Measurements from ENCODE around the gene NEK5.

Gene NEK5

DNA sequence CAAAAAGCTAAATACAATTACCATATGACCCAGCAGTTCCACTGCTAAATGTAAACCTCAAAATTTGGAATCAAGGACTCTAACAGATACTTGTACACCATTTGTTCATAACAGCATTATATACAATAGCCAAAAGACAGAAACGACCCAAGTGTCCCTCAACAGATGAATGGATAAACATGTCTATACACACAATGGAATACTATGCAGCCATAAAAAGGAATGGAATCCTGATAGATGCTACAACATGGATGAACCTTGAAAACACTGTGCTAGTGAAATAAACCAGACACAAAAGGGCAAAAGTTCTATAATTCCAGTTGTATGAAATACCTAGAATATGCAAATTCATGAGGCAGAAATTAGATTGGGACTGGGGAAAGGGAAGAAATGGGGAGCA, 18.4 kb upstream of the NEK5 start:
- Histone ChIP-seq H3K9ac (ENCODE audit: low read length in 5 of 5) (no peak overlapping the region), H3K4me3 (ENCODE audit: low read depth in 1 of 5, low read length in 5 of 5) (no peak overlapping the region), H3K27ac (ENCODE audit: low read depth, low read length) (no peak overlapping the region), H3K4me1 (ENCODE audit: control insufficient read depth in 5 of 5, insufficient read depth in 5 of 5, low read length in 5 of 5) (no peaks in the 10 kb centered on the region), H3K27me3 (ENCODE audit: control insufficient read depth in 5 of 5, insufficient read depth in 4 of 5, low read length in 5 of 5) (no peaks in the 10 kb centered on the region), H3K36me3 (ENCODE audit: control insufficient read depth in 5 of 5, insufficient read depth in 5 of 5, low read length in 5 of 5) (peaks cover 29 to 58% (median 46%) of the 10 kb centered on the region in 5 donors), H3K9me3 (ENCODE audit: control insufficient read depth in 5 of 5, low read length in 5 of 5) (no peaks in the 10 kb centered on the region)

DNA sequence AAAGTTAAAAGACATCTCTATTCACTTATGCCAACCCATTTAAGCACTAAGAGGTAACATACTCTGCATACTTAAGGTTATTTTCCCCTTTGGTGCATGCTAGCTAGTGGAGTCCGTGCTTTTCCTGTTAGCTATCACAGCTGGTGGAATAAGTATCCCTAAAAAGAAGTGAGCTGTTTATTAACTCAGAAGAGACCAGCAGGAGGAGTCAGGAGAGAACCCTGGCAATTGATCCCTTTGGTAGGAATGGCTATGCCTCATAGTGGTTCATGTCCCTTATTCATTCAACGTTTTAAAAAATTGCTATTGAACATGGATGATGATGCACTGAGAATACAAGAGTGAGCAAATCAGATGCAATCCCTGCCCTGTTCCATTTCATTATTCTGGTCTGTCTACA, 12.4 kb upstream of the NEK5 start:
- peaks cover 4 to 60% (median 25%) of the 10 kb centered on the region in 5 donors for H3K36me3 ChIP-seq (ENCODE audit: control insufficient read depth in 5 of 5, insufficient read depth in 5 of 5, low read length in 5 of 5)

DNA sequence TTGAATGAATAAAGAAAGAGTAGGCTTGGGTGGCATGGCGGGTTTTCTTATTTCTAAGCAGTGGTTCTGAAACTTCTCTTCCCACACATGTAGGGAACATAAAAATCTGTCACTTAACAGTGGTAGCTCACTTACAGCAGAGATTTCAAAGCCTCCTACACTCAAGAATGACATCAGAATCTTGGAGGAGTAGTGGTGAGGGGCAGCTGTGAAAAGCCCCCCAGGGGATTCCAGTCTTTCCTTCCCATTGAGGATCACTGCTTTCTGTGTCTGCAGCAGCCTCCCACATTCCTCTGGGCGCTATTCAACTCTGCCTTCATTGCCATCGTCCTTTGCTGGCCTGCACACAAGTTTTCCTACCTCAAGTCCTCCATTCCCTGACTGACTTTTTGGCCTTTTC, 8.6 kb upstream of the NEK5 start:
- no peak overlapping the region for H3K9ac ChIP-seq (ENCODE audit: low read length in 5 of 5)
- no peaks in the 10 kb centered on the region for H3K9me3 ChIP-seq (ENCODE audit: control insufficient read depth in 5 of 5, low read length in 5 of 5)
- H3K27ac ChIP-seq (ENCODE audit: low read depth, low read length) = no peak overlapping the region
- H3K4me1 ChIP-seq (ENCODE audit: control insufficient read depth in 5 of 5, insufficient read depth in 5 of 5, low read length in 5 of 5) = no peaks in the 10 kb centered on the region
- H3K4me3 ChIP-seq (ENCODE audit: low read depth in 1 of 5, low read length in 5 of 5) = no peak overlapping the region
- H3K27me3 ChIP-seq (ENCODE audit: control insufficient read depth in 5 of 5, insufficient read depth in 4 of 5, low read length in 5 of 5) = no peaks in the 10 kb centered on the region
- peaks cover 16 to 74% (median 36%) of the 10 kb centered on the region in 5 donors for H3K36me3 ChIP-seq (ENCODE audit: control insufficient read depth in 5 of 5, insufficient read depth in 5 of 5, low read length in 5 of 5)

More for the DNA sequence above, 12.4 kb upstream of the NEK5 start:
- H3K9me3 ChIP-seq (ENCODE audit: control insufficient read depth in 5 of 5, low read length in 5 of 5) = no peaks in the 10 kb centered on the region
- H3K27me3 ChIP-seq (ENCODE audit: control insufficient read depth in 5 of 5, insufficient read depth in 4 of 5, low read length in 5 of 5) = no peaks in the 10 kb centered on the region
- H3K4me3 ChIP-seq (ENCODE audit: low read depth in 1 of 5, low read length in 5 of 5) = no peak overlapping the region
- no peak overlapping the region for H3K27ac ChIP-seq (ENCODE audit: low read depth, low read length)
- no peaks in the 10 kb centered on the region for H3K4me1 ChIP-seq (ENCODE audit: control insufficient read depth in 5 of 5, insufficient read depth in 5 of 5, low read length in 5 of 5)
- no peak overlapping the region for H3K9ac ChIP-seq (ENCODE audit: low read length in 5 of 5)

DNA sequence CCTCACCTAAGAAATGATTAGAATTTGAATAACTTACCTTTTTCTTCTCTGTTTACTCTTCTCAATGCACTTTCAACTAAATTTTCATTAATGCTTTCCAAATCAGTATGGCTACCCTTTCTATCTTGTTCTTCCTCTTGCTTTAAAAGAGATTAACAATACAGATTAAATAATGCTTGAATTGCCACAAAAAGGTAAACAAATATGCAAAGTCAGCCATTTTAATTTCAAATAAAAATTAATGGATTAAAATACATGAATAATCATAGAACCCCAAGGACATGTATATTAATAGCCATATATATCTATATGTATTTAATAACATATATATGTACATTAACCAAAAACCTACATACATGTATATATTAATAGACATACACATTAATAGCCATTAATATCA, 7.9 kb upstream of the NEK5 start:
- Histone ChIP-seq H3K9me3 (ENCODE audit: control insufficient read depth in 5 of 5, low read length in 5 of 5) (no peaks in the 10 kb centered on the region), H3K4me1 (ENCODE audit: control insufficient read depth in 5 of 5, insufficient read depth in 5 of 5, low read length in 5 of 5) (no peaks in the 10 kb centered on the region), H3K27ac (ENCODE audit: low read depth, low read length) (no peak overlapping the region), H3K36me3 (ENCODE audit: control insufficient read depth in 5 of 5, insufficient read depth in 5 of 5, low read length in 5 of 5) (peaks cover 19 to 80% (median 43%) of the 10 kb centered on the region in 5 donors), H3K27me3 (ENCODE audit: control insufficient read depth in 5 of 5, insufficient read depth in 4 of 5, low read length in 5 of 5) (no peaks in the 10 kb centered on the region), H3K9ac (ENCODE audit: low read length in 5 of 5) (no peak overlapping the region), H3K4me3 (ENCODE audit: low read depth in 1 of 5, low read length in 5 of 5) (no peak overlapping the region)

DNA sequence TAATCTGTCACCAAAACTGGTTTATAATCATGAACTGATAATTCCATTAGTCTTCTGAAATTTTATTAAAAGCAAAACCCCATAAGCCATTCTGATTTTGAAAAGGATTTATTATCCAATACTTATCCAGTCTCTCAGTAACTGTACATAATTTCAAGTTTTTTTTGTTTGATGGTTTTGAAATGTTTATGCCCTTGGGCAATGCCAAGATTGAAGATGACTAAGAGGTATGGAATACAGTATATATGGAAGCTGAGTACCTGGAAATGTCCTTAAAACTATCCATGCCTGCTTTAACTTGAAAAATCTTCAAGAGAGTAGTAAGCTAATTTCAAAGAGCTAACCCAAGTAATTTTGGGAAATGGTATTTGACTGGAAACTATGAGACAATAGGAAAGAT, 1.8 kb upstream of the NEK5 start:
- Histone ChIP-seq H3K36me3 (ENCODE audit: control insufficient read depth in 5 of 5, insufficient read depth in 5 of 5, low read length in 5 of 5) (peaks cover 17 to 46% (median 34%) of the 10 kb centered on the region in 5 donors), H3K27me3 (ENCODE audit: control insufficient read depth in 5 of 5, insufficient read depth in 4 of 5, low read length in 5 of 5) (no peaks in the 10 kb centered on the region), H3K27ac (ENCODE audit: low read depth, low read length) (no peak overlapping the region), H3K9me3 (ENCODE audit: control insufficient read depth in 5 of 5, low read length in 5 of 5) (no peaks in the 10 kb centered on the region), H3K4me1 (ENCODE audit: control insufficient read depth in 5 of 5, insufficient read depth in 5 of 5, low read length in 5 of 5) (peaks cover 6 to 21% (median 20%) of the 10 kb centered on the region in 5 donors), H3K4me3 (ENCODE audit: low read depth in 1 of 5, low read length in 5 of 5) (no peak overlapping the region), H3K9ac (ENCODE audit: low read length in 5 of 5) (no peak overlapping the region)

DNA sequence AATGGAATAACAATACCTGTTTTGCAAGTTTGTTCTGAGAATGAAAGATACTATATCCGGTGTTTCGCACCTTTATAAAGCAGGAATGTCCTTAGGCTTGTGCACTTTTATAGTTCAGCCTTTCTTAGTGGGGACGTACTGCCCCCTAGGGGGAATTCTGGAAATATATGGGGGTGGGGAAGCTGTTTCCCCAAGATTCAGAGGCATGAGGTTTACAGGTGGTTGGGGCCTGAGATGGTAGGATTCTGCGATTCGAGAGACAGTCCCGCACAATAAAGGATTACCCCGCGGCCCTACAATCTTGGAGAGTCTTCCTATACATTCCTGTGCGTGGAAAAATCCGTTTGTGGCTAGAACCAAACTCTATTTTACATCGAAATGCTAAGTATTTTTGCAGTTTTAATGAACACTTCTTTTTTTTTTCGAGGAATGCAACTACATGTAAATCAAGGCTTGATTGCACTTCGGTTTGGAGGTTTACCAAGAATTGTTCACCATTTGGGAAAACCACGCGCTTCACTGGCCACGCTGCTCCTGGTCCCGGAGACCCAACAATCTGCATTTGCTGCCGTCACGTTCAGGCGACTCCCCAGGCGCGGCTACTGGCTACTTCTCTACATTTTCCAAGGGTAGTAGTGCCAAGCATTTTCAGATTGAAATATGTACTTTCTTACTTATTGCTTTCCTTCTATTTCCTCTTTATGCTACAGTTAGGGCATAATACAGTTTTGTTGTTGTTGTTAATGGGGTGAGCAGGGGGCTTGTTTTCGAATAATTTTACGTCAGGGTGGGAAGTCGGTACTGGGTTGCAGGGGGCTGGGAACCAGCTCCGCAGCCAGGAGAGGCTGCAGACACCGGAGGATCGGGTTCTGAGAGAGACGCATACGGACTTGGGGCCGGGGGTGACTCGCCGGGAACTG, 830 bp downstream of the NEK5 start:
- H3K4me3 ChIP-seq (ENCODE audit: low read depth in 1 of 5, low read length in 5 of 5) = peak overlapping the region; percentile 63 to 78 (median 74)
- H3K36me3 ChIP-seq (ENCODE audit: control insufficient read depth in 5 of 5, insufficient read depth in 5 of 5, low read length in 5 of 5) = peaks cover 12 to 24% (median 21%) of the 10 kb centered on the region in 5 donors
- H3K4me1 ChIP-seq (ENCODE audit: control insufficient read depth in 5 of 5, insufficient read depth in 5 of 5, low read length in 5 of 5) = peaks cover 6 to 21% (median 20%) of the 10 kb centered on the region in 5 donors
- H3K9me3 ChIP-seq (ENCODE audit: control insufficient read depth in 5 of 5, low read length in 5 of 5) = no peaks in the 10 kb centered on the region
- no peaks in the 10 kb centered on the region for H3K27me3 ChIP-seq (ENCODE audit: control insufficient read depth in 5 of 5, insufficient read depth in 4 of 5, low read length in 5 of 5)
- H3K9ac ChIP-seq (ENCODE audit: low read length in 5 of 5) = peak overlapping the region; percentile 6 to 66 (median 39)
- H3K27ac ChIP-seq (ENCODE audit: low read depth, low read length) = no peak overlapping the region

DNA sequence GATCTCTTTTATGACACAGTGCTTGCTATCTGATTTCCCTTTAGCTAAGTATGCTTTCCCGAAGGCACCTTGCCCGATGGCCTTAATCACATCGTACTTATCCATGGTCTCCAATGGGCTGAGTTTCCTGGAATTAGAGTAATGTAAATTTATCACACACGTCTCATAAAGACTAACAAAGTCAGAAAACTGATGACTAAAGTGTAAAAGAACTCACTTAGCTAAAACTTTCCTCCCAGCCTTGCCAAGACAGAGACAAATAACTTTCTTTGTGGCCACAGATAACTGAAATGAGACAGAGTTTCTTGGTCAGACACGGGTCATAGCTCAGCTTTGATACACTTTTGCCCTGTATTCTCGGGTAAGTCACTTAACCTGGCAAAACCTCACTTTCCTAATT, 1.5 kb downstream of the NEK5 start:
- Histone ChIP-seq H3K36me3 (ENCODE audit: control insufficient read depth in 5 of 5, insufficient read depth in 5 of 5, low read length in 5 of 5) (peaks cover 12 to 18% (median 14%) of the 10 kb centered on the region in 5 donors), H3K27me3 (ENCODE audit: control insufficient read depth in 5 of 5, insufficient read depth in 4 of 5, low read length in 5 of 5) (no peaks in the 10 kb centered on the region), H3K9me3 (ENCODE audit: control insufficient read depth in 5 of 5, low read length in 5 of 5) (no peaks in the 10 kb centered on the region), H3K4me3 (ENCODE audit: low read depth in 1 of 5, low read length in 5 of 5) (no peak overlapping the region), H3K9ac (ENCODE audit: low read length in 5 of 5) (no peak overlapping the region), H3K27ac (ENCODE audit: low read depth, low read length) (no peak overlapping the region), H3K4me1 (ENCODE audit: control insufficient read depth in 5 of 5, insufficient read depth in 5 of 5, low read length in 5 of 5) (peaks cover 6 to 21% (median 20%) of the 10 kb centered on the region in 5 donors)

DNA sequence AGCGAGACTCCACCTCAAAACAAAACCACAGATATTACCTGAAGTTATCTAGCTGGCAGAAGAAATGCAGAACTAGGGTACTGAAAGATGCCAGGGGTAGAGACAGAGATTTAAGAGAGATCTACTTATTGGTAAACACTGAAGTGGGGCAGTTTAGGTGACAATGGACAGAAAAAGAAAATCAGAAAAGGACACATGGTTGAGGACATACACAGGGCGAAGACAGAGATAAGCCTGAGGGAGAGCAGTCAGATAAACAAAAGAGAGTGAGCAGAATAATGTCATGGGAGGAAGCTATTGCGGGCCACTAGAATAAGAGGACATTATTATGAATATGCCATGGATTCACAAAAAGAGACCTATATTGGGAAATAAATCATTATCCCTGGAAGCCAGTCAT, 3.3 kb downstream of the NEK5 start:
- no peaks in the 10 kb centered on the region for H3K36me3 ChIP-seq (ENCODE audit: control insufficient read depth in 5 of 5, insufficient read depth in 5 of 5, low read length in 5 of 5)
- H3K27me3 ChIP-seq (ENCODE audit: control insufficient read depth in 5 of 5, insufficient read depth in 4 of 5, low read length in 5 of 5) = no peaks in the 10 kb centered on the region
- peaks cover 6 to 21% (median 20%) of the 10 kb centered on the region in 5 donors for H3K4me1 ChIP-seq (ENCODE audit: control insufficient read depth in 5 of 5, insufficient read depth in 5 of 5, low read length in 5 of 5)

DNA sequence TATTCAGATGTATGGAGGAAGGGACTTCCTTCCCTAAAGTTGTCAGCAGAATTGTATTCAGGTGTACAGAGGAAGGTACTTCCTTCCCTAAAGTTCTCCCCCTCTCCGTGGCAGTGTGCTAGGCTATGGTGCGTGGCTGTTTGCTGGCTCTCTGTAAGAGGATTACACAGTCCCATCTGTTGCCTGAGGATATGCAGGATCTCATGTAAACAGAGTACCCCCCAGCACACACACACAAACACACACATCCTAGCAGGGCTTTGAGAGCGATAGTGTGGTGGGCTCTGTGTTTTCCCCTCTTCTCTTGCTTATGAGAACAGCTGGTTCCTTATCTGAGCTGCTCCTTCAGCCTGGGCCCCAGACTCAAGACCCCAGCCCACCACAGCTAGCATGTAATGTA, 10.3 kb downstream of the NEK5 start:
- no peak overlapping the region for H3K27ac ChIP-seq (ENCODE audit: low read depth, low read length)
- no peak overlapping the region for H3K9ac ChIP-seq (ENCODE audit: low read length in 5 of 5)
- no peaks in the 10 kb centered on the region for H3K27me3 ChIP-seq (ENCODE audit: control insufficient read depth in 5 of 5, insufficient read depth in 4 of 5, low read length in 5 of 5)
- no peaks in the 10 kb centered on the region for H3K4me1 ChIP-seq (ENCODE audit: control insufficient read depth in 5 of 5, insufficient read depth in 5 of 5, low read length in 5 of 5)
- H3K4me3 ChIP-seq (ENCODE audit: low read depth in 1 of 5, low read length in 5 of 5) = no peak overlapping the region
- H3K9me3 ChIP-seq (ENCODE audit: control insufficient read depth in 5 of 5, low read length in 5 of 5) = no peaks in the 10 kb centered on the region
- no peaks in the 10 kb centered on the region for H3K36me3 ChIP-seq (ENCODE audit: control insufficient read depth in 5 of 5, insufficient read depth in 5 of 5, low read length in 5 of 5)

More for the DNA sequence above, 3.3 kb downstream of the NEK5 start:
- Histone ChIP-seq H3K27ac (ENCODE audit: low read depth, low read length) (no peak overlapping the region), H3K4me3 (ENCODE audit: low read depth in 1 of 5, low read length in 5 of 5) (no peak overlapping the region), H3K9ac (ENCODE audit: low read length in 5 of 5) (no peak overlapping the region), H3K9me3 (ENCODE audit: control insufficient read depth in 5 of 5, low read length in 5 of 5) (no peaks in the 10 kb centered on the region)

DNA sequence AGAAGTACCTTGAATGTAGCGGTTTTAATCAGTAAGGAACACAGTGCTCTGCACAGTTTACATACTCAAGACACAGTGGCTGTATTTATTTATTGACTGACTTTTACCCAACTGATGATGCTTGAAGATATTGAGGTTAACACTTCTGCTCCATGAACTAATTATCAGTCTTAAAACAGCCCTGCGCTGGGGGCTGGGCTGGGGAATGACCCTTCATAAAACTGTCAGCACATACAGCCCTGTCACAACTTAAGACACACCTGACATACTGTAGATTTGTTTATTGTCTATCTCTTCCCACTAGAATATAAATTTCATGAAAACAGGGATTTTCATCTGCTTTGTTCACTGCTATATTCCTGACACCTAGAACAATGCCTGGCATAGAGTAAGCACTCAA, 10.8 kb downstream of the NEK5 start:
- Histone ChIP-seq H3K36me3 (ENCODE audit: control insufficient read depth in 5 of 5, insufficient read depth in 5 of 5, low read length in 5 of 5) (no peaks in the 10 kb centered on the region), H3K4me1 (ENCODE audit: control insufficient read depth in 5 of 5, insufficient read depth in 5 of 5, low read length in 5 of 5) (no peaks in the 10 kb centered on the region), H3K27ac (ENCODE audit: low read depth, low read length) (no peak overlapping the region), H3K27me3 (ENCODE audit: control insufficient read depth in 5 of 5, insufficient read depth in 4 of 5, low read length in 5 of 5) (no peaks in the 10 kb centered on the region), H3K4me3 (ENCODE audit: low read depth in 1 of 5, low read length in 5 of 5) (no peak overlapping the region), H3K9me3 (ENCODE audit: control insufficient read depth in 5 of 5, low read length in 5 of 5) (no peaks in the 10 kb centered on the region), H3K9ac (ENCODE audit: low read length in 5 of 5) (no peak overlapping the region)

All from subcutaneous abdominal adipose tissue (tissue), 5 donors.